ENCODE measurements around the gene AP3D1.
A peak's percentile ranks its signal among the peaks of the same experiment; 100 is the strongest.

Gene AP3D1

GRCh38 chr19:2184422-2184975 is 33.1 kb upstream of the AP3D1 start:
- FAIRE-seq (no peak), DNase-seq (ENCODE audit: insufficient read length, low spot score) (no peak)

GRCh38 chr19:2181633-2181997 is 30.2 kb upstream of the AP3D1 start:
- no peak for DNase-seq (ENCODE audit: insufficient read length, low spot score)
- no peak for FAIRE-seq

GRCh38 chr19:2180881-2181632 is 29.7 kb upstream of the AP3D1 start:
- no peak for FAIRE-seq

GRCh38 chr19:2180114-2180513 is 28.7 kb upstream of the AP3D1 start:
- FAIRE-seq, result no peak
- DNase-seq (ENCODE audit: insufficient read length, low spot score), result no peak

More at GRCh38 chr19:2180881-2181632, 29.7 kb upstream of the AP3D1 start:
- DNase-seq (ENCODE audit: insufficient read length, low spot score), result no peak

- FAIRE-seq (no peak), DNase-seq (ENCODE audit: insufficient read length, low spot score) (no peak)
These were observed 27.7 kb upstream of the AP3D1 start for GRCh38 chr19:2179095-2179494.

GRCh38 chr19:2176337-2176994 is 25.1 kb upstream of the AP3D1 start:
- DNase-seq (ENCODE audit: insufficient read length, low spot score) (no peak), FAIRE-seq (no peak)

GRCh38 chr19:2175742-2176141 is 24.4 kb upstream of the AP3D1 start:
- DNase-seq (ENCODE audit: insufficient read length, low spot score), result no peak
- FAIRE-seq, result no peak

- FAIRE-seq (no peak), DNase-seq (ENCODE audit: insufficient read length, low spot score) (no peak)
These were observed 22.6 kb upstream of the AP3D1 start for GRCh38 chr19:2173767-2174577.

- FAIRE-seq, result no peak
- DNase-seq (ENCODE audit: insufficient read length, low spot score), result no peak
These were observed 22.0 kb upstream of the AP3D1 start for GRCh38 chr19:2173388-2173766.

- no peak for DNase-seq (ENCODE audit: insufficient read length, low spot score)
- FAIRE-seq, result no peak
These were observed 20.2 kb upstream of the AP3D1 start for GRCh38 chr19:2171349-2172145.

- FAIRE-seq (no peak), DNase-seq (ENCODE audit: insufficient read length, low spot score) (no peak)
These were observed 19.6 kb upstream of the AP3D1 start for GRCh38 chr19:2170987-2171348.

- FAIRE-seq, result no peak
- DNase-seq (ENCODE audit: insufficient read length, low spot score), result no peak
These were observed 18.9 kb upstream of the AP3D1 start for GRCh38 chr19:2170219-2170618.

- FAIRE-seq (peak; percentile 87), DNase-seq (ENCODE audit: insufficient read length, low spot score) (peak; percentile 93)
These were observed 17.5 kb upstream of the AP3D1 start for GRCh38 chr19:2168619-2169424.

- FAIRE-seq, result no peak
- DNase-seq (ENCODE audit: insufficient read length, low spot score), result no peak
These were observed 16.7 kb upstream of the AP3D1 start for GRCh38 chr19:2167896-2168618.

- FAIRE-seq (no peak), DNase-seq (ENCODE audit: insufficient read length, low spot score) (no peak)
These were observed 15.7 kb upstream of the AP3D1 start for GRCh38 chr19:2166741-2167738.

GRCh38 chr19:2164020-2164998 is 12.9 kb upstream of the AP3D1 start:
- FAIRE-seq (no peak), DNase-seq (ENCODE audit: insufficient read length, low spot score) (no peak)

- FAIRE-seq, result no peak
- DNase-seq (ENCODE audit: insufficient read length, low spot score), result no peak
These were observed 9.0 kb upstream of the AP3D1 start for GRCh38 chr19:2160379-2160778.
